ENCODE measurements around the gene MBTPS1. TPM values are rescaled to one million over a fixed set of nuclear protein-coding genes. Genes with fewer than 3 reads are reported as not detected.

MBTPS1 gene
- total and polyA plus RNA-seq, 2 experiments from 2014 or later = 18.1 to 49.3 TPM

DNA sequence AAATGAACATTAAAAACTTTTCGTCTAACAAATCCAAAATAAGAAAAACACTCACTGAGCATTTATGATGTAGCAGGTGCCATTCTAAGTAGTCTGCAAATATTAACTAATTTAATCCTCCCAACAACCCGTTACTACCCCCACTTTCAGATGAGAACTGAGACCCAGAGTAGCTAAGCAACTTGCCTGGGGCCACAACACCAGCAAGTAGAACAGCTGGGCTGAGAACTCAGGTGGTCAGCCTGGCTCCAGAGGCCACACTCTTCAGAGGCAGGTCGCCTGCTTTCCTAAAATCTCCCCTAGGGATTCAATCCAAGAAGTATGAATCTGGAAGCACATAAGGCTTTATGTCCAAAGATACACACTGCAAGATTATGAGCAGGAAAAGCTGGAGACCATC lies 6.2 kb downstream of the MBTPS1 start (continued):
- TF ChIP-seq, protein P1, sequence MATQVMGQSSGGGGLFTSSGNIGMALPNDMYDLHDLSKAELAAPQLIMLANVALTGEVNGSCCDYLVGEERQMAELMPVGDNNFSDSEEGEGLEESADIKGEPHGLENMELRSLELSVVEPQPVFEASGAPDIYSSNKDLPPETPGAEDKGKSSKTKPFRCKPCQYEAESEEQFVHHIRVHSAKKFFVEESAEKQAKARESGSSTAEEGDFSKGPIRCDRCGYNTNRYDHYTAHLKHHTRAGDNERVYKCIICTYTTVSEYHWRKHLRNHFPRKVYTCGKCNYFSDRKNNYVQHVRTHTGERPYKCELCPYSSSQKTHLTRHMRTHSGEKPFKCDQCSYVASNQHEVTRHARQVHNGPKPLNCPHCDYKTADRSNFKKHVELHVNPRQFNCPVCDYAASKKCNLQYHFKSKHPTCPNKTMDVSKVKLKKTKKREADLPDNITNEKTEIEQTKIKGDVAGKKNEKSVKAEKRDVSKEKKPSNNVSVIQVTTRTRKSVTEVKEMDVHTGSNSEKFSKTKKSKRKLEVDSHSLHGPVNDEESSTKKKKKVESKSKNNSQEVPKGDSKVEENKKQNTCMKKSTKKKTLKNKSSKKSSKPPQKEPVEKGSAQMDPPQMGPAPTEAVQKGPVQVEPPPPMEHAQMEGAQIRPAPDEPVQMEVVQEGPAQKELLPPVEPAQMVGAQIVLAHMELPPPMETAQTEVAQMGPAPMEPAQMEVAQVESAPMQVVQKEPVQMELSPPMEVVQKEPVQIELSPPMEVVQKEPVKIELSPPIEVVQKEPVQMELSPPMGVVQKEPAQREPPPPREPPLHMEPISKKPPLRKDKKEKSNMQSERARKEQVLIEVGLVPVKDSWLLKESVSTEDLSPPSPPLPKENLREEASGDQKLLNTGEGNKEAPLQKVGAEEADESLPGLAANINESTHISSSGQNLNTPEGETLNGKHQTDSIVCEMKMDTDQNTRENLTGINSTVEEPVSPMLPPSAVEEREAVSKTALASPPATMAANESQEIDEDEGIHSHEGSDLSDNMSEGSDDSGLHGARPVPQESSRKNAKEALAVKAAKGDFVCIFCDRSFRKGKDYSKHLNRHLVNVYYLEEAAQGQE (IDR thresholded peaks at IDR 0.05; ENCODE audit: unreplicated experiment) = no peak
- TF ChIP-seq STAT1 (IDR thresholded peaks at IDR 0.05; ENCODE audit: unreplicated experiment) (no peak), ZNF114 (CRISPR knock-in tag; IDR thresholded peaks at IDR 0.05) (no peak)

DNA sequence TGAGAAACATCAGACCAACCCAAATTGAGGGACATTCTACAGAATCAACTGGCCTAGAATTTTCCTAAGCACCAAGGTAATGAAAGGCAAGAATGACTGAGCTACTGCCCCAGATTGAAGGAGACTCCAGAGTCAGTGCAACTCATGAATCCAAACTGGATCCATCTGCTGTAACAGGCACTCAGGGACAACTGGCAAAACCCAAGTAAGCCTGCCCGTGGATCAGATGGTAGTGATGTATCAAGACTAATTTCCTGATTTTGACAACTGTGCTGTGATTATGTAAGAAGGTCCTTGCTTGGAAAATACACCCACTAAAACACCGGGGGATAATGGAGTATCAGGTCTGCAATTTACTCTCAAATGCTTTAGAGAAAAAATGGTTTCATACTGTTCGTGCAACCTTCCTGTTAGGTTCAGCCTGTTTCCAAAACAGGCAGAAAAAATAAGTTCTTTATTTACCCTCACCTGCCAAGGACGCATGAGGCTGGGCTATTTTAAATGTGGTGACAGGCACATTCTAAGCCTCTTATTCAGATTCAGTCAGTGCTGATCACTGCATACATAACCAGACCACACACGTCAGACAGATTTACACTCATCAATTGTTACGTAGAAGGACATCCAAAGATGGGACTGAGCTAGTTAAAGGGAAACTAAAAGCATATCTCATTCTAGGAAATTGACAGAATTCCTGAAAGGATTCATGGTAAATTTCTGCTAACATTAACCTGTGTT lies 7.0 kb downstream of the MBTPS1 start:
- Mint-ChIP-seq H3K36me3 (ENCODE audit: low read depth) (no peaks in the 10 kb centered on the region), H3K27me3 (ENCODE audit: insufficient read depth, low read depth, poor library complexity) (peaks cover 1% of the 10 kb centered on the region), H3K9me3 (no peaks in the 10 kb centered on the region), H3K27ac (no peak overlapping the region), H3K4me1 (no peaks in the 10 kb centered on the region; the same call in 1 of the 3 replicates), H3K4me3 (no peak overlapping the region)
- no peak overlapping the region for H3K4me3 ChIP-seq
- TF ChIP-seq STAT1 (IDR thresholded peaks at IDR 0.05; ENCODE audit: unreplicated experiment) = no peak
- no peak for TF ChIP-seq ZNF114 (CRISPR knock-in tag; IDR thresholded peaks at IDR 0.05)
- TF ChIP-seq NANOG (IDR thresholded peaks at IDR 0.05; ENCODE audit: borderline replicate concordance) = no peak
- TF ChIP-seq, protein P1 (IDR thresholded peaks at IDR 0.05; ENCODE audit: unreplicated experiment) = no peak
- TF ChIP-seq EZH2phosphoT487 (IDR thresholded peaks at IDR 0.05; ENCODE audit: unreplicated experiment) = no peak
- TF ChIP-seq, protein P2, sequence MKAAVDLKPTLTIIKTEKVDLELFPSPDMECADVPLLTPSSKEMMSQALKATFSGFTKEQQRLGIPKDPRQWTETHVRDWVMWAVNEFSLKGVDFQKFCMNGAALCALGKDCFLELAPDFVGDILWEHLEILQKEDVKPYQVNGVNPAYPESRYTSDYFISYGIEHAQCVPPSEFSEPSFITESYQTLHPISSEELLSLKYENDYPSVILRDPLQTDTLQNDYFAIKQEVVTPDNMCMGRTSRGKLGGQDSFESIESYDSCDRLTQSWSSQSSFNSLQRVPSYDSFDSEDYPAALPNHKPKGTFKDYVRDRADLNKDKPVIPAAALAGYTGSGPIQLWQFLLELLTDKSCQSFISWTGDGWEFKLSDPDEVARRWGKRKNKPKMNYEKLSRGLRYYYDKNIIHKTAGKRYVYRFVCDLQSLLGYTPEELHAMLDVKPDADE (IDR thresholded peaks at IDR 0.05) = no peak
- no peak for TF ChIP-seq EZH2 (IDR thresholded peaks at IDR 0.05; ENCODE audit: low read depth, unreplicated experiment)
- H3K4me1 ChIP-seq (ENCODE audit: insufficient read depth) = no peaks in the 10 kb centered on the region
- no peak overlapping the region for H3K4me2 ChIP-seq
- H3K9me2 ChIP-seq (ENCODE audit: insufficient read depth) = no peaks in the 10 kb centered on the region
- H3F3A ChIP-seq (replicated peaks; ENCODE audit: low read depth) = no peaks in the 10 kb centered on the region
- no peaks in the 10 kb centered on the region for H3K27me3 ChIP-seq (ENCODE audit: insufficient read depth)
- no peak for DNase-seq (ENCODE audit: low spot score)
- no peak overlapping the region for H2AFZ ChIP-seq
- peaks cover 24% of the 10 kb centered on the region; the same call in 1 of the 2 replicates for H4K20me1 ChIP-seq (replicated peaks; ENCODE audit: insufficient read depth)
- H3K27ac ChIP-seq (ENCODE audit: low read depth) = no peak overlapping the region
- H3K36me3 ChIP-seq (ENCODE audit: insufficient read depth) = no peaks in the 10 kb centered on the region
- ATAC-seq = no peak
- H3K79me2 ChIP-seq (replicated peaks; ENCODE audit: insufficient read depth) = peaks cover 100% of the 10 kb centered on the region

All from GM23338 (cell line).